HEK293T (cell line): ENCODE measurements around the gene OPCML.

Source experiments
- PKNOX1 ChIP-seq: fragments of 450-650 bp; IDR thresholded peaks from 2 replicates; pipeline ENCODE4 v1.6.1; 2016
- ZNF384 ChIP-seq: fragments of 450-650 bp; IDR thresholded peaks from 2 replicates; pipeline ENCODE4 v1.6.1; 2016

- TF ChIP-seq PKNOX1 (no peak), ZNF384 (no peak)
Measured at GRCh38 chr11:132943706-132944568, 588.4 kb downstream of the OPCML start.
